ENCODE measurements around the gene SBK3. TPM values are rescaled to one million over a fixed set of nuclear protein-coding genes. Genes with fewer than 3 reads are reported as not detected.
"Not testable (repeated sequence)": the region's sequence is repeated elsewhere in the genome, so short reads cannot be mapped to it uniquely, and the experiment has no call there.

SBK3 gene
- total RNA-seq, 1 experiment from 2014 or later: not detected

DNA sequence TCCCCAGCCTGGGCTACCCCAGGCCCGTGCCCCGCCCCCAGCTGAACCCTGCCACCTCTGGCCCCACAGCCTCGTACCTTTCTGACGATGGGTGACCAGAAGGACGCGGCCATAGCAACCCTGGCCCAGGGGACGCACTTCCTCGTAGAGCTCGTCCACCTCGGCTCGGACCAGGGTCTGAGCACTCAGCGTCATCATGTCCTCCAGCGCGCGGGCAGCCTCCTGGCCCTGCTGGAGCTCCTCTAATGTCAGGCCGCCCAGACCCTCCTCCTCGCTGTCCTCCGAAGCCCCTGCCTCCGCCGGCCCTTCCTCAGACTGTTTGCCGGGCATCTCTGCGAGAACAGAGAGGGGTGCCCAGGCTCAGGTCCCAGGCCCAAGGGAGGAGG is 9.4 kb downstream of the SBK3 start:
- intact Hi-C loops (cut with micrococcal nuclease): no loop called here

DNA sequence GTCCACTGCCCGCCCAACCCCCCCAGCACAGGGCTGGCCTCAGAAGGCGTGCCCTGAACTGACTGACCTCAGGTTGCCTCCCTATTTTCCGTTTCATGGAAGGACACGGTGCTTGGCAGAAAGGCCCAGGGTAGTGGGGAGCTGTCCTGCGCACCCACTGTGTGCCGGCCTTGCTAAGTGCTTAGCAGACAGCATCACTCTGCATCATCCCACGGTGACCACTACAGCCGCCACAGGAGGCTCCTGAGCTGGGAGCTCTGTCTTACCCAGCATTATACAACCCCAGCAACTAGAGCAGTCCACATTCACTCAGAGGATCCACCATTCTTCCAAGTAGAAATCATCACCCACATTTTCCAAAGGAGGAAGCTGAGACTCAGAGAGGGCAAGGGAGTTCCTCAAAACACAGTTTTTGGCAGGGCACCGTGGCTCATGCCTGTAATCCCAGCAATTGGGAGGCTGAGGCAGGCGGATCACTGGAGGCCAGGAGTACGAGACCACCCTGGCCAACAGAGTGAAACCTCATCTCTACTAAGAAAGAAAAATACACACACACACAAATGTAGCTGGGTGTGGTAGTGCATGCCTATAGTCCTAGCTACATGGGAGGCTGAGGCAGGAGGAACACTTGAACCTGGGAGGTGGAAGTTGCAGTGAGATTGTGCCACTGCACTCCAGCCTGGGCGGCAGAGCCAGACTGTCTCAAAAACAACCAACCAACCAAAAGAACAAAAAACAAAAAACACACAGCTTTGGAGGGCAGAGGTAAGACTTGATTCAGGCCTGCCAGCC is 10.0 kb downstream of the SBK3 start:
- Mint-ChIP-seq H3K36me3 (ENCODE audit: insufficient read depth, unreplicated experiment) (no peaks in the 10 kb centered on the region), H3K4me1 (ENCODE audit: insufficient read depth, unreplicated experiment) (no peaks in the 10 kb centered on the region), H3K4me3 (ENCODE audit: unreplicated experiment) (no peak overlapping the region), H3K27me3 (ENCODE audit: insufficient read depth, unreplicated experiment) (no peaks in the 10 kb centered on the region), H3K9me3 (ENCODE audit: unreplicated experiment) (no peaks in the 10 kb centered on the region), H3K27ac (ENCODE audit: low read depth, unreplicated experiment) (no peak overlapping the region)
- ChIA-PET POLR2A (no interaction called here), CTCF (interaction anchor here (0.6 kb wide), 2 partner anchors 21 to 47 kb away, joined by 3 to 4 read pairs; partner anchors contain the start of gene SSC5D)
- TF ChIP-seq, protein P1, sequence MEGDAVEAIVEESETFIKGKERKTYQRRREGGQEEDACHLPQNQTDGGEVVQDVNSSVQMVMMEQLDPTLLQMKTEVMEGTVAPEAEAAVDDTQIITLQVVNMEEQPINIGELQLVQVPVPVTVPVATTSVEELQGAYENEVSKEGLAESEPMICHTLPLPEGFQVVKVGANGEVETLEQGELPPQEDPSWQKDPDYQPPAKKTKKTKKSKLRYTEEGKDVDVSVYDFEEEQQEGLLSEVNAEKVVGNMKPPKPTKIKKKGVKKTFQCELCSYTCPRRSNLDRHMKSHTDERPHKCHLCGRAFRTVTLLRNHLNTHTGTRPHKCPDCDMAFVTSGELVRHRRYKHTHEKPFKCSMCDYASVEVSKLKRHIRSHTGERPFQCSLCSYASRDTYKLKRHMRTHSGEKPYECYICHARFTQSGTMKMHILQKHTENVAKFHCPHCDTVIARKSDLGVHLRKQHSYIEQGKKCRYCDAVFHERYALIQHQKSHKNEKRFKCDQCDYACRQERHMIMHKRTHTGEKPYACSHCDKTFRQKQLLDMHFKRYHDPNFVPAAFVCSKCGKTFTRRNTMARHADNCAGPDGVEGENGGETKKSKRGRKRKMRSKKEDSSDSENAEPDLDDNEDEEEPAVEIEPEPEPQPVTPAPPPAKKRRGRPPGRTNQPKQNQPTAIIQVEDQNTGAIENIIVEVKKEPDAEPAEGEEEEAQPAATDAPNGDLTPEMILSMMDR (IDR thresholded peaks at IDR 0.05; ENCODE audit: unreplicated experiment): no peak
- intact Hi-C loops (cut with micrococcal nuclease): no loop called here
- BruUV-seq (replicated peaks): no TSS peak
- DNase-seq (ENCODE audit: unreplicated experiment): no peak

More for the DNA sequence above, 9.4 kb downstream of the SBK3 start:
- Mint-ChIP-seq H3K4me1 (ENCODE audit: insufficient read depth, unreplicated experiment) (no peaks in the 10 kb centered on the region), H3K36me3 (ENCODE audit: insufficient read depth, unreplicated experiment) (no peaks in the 10 kb centered on the region), H3K27me3 (ENCODE audit: insufficient read depth, unreplicated experiment) (no peaks in the 10 kb centered on the region), H3K9me3 (ENCODE audit: unreplicated experiment) (no peaks in the 10 kb centered on the region), H3K4me3 (ENCODE audit: unreplicated experiment) (no peak overlapping the region), H3K27ac (ENCODE audit: low read depth, unreplicated experiment) (no peak overlapping the region)
- ChIA-PET CTCF (interaction anchor here (0.6 to 0.7 kb wide), 2 partner anchors 20 to 90 kb away, joined by 4 read pairs; no protein-coding TSS in a partner anchor), POLR2A (no interaction called here)
- TF ChIP-seq, protein P1 (IDR thresholded peaks at IDR 0.05; ENCODE audit: unreplicated experiment): no peak
- DNase-seq (ENCODE audit: unreplicated experiment): no peak
- BruUV-seq (replicated peaks): no TSS peak

DNA sequence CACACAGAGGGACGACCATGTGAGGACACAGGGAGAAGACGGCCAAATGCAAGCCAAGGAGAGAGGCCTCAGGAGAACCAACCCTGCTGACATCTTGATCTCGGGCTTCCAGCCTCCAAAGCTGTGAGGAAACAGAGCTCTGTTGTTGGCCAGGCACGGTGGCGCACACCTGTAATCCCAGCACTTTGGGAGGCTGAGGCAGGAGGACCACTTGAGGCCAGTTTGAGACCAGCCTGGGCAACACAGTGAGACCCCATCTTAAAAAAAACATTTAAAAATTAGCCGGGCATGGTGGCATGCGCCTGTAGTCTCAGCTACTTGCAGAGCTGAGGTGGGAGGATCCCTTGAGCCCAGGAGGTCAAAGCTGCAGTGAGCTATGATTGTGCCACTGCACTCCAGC is 11.1 kb downstream of the SBK3 start:
- H3K27me3 Mint-ChIP-seq (ENCODE audit: insufficient read depth, unreplicated experiment); CTCF ChIA-PET; intact Hi-C loops (cut with micrococcal nuclease); H3K4me1 Mint-ChIP-seq (ENCODE audit: insufficient read depth, unreplicated experiment); H3K27ac Mint-ChIP-seq (ENCODE audit: low read depth, unreplicated experiment); H3K4me3 Mint-ChIP-seq (ENCODE audit: unreplicated experiment); POLR2A ChIA-PET; DNase-seq (ENCODE audit: unreplicated experiment); BruUV-seq (replicated peaks); H3K36me3 Mint-ChIP-seq (ENCODE audit: insufficient read depth, unreplicated experiment); H3K9me3 Mint-ChIP-seq (ENCODE audit: unreplicated experiment): not testable (repeated sequence)

DNA sequence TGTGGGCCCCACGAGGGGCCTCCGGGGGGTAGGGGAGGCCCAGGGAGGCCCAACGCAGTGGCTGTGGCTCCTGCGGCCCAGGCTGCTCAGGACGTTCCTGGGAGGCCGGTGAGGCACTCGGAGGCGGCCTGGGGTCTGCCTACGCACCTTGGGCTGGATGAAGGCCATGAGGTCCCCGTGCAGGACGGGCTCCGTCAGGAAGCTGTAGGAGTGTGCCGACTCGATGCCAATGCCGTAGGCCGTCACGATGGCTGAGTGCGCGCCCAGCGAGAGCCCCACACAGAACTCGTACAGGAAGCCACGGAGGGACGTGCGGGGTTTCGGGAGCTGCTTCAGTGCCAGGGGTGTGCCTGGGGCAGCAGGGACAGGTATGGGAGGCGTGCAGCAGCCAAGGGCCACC is 14.3 kb downstream of the SBK3 start:
- Mint-ChIP-seq H3K4me3 (ENCODE audit: unreplicated experiment) (no peak overlapping the region), H3K4me1 (ENCODE audit: insufficient read depth, unreplicated experiment) (no peaks in the 10 kb centered on the region), H3K27ac (ENCODE audit: low read depth, unreplicated experiment) (no peak overlapping the region), H3K27me3 (ENCODE audit: insufficient read depth, unreplicated experiment) (no peaks in the 10 kb centered on the region), H3K36me3 (ENCODE audit: insufficient read depth, unreplicated experiment) (no peaks in the 10 kb centered on the region), H3K9me3 (ENCODE audit: unreplicated experiment) (no peaks in the 10 kb centered on the region)
- TF ChIP-seq, protein P1 (IDR thresholded peaks at IDR 0.05; ENCODE audit: unreplicated experiment): no peak
- ChIA-PET POLR2A (no interaction called here), CTCF (interaction anchor here (0.8 to 1.7 kb wide), 2 partner anchors 14 to 63 kb away, joined by 5 to 6 read pairs; no protein-coding TSS in a partner anchor)
- DNase-seq (ENCODE audit: unreplicated experiment): no peak
- intact Hi-C loops (cut with micrococcal nuclease): no loop called here
- BruUV-seq (replicated peaks): no TSS peak
